Inflammatory macrophage treated with lipopolysaccharide for 1 hour (primary cell): Measurements from ENCODE around the gene CCBE1.

Experiments used
- DNase-seq, 2 donors: peaks; one replicate each; pipeline ENCODE4 v3.0.0-alpha.2; 2020 to 2022

The CCBE1 gene

GRCh38 chr18:59481436-59481835 is 215.8 kb downstream of the CCBE1 start:
- no peak for DNase-seq

- DNase-seq = no peak
Observed at GRCh38 chr18:59479776-59480175, 217.4 kb downstream of the CCBE1 start.

- DNase-seq = no peak
Observed at GRCh38 chr18:59478591-59478990, 218.6 kb downstream of the CCBE1 start.

GRCh38 chr18:59477849-59478248 is 219.4 kb downstream of the CCBE1 start:
- DNase-seq = no peak

- no peak for DNase-seq
Observed at GRCh38 chr18:59470561-59471121, 226.6 kb downstream of the CCBE1 start.

- no peak for DNase-seq
Observed at GRCh38 chr18:59469463-59470180, 227.6 kb downstream of the CCBE1 start.

- no peak for DNase-seq
Observed at GRCh38 chr18:59468821-59469220, 228.4 kb downstream of the CCBE1 start.

GRCh38 chr18:59467497-59467896 is 229.7 kb downstream of the CCBE1 start:
- no peak for DNase-seq

- DNase-seq = no peak
Observed at GRCh38 chr18:59466980-59467379, 230.2 kb downstream of the CCBE1 start.

- no peak for DNase-seq
Observed at GRCh38 chr18:59464486-59464885, 232.7 kb downstream of the CCBE1 start.

- no peak for DNase-seq
Observed at GRCh38 chr18:59461171-59461570, 236.1 kb downstream of the CCBE1 start.

GRCh38 chr18:59460072-59460420 is 237.2 kb downstream of the CCBE1 start:
- no peak for DNase-seq

- DNase-seq = peak in 1 of 2 donors; percentile 9
Observed at GRCh38 chr18:59459369-59460071, 237.7 kb downstream of the CCBE1 start.

- no peak for DNase-seq
Observed at GRCh38 chr18:59458575-59458974, 238.6 kb downstream of the CCBE1 start.

GRCh38 chr18:59456657-59457056 is 240.6 kb downstream of the CCBE1 start:
- no peak for DNase-seq

- no peak for DNase-seq
Observed at GRCh38 chr18:59455728-59456276, 241.4 kb downstream of the CCBE1 start.

- DNase-seq = no peak
Observed at GRCh38 chr18:59454909-59455727, 242.1 kb downstream of the CCBE1 start.

- DNase-seq = no peak
Observed at GRCh38 chr18:59453468-59453961, 243.7 kb downstream of the CCBE1 start.

GRCh38 chr18:59451963-59452362 is 245.3 kb downstream of the CCBE1 start:
- no peak for DNase-seq

GRCh38 chr18:59451073-59451472 is 246.2 kb downstream of the CCBE1 start:
- no peak for DNase-seq

GRCh38 chr18:59448546-59448945 is 248.7 kb downstream of the CCBE1 start:
- DNase-seq = no peak

GRCh38 chr18:59446012-59446411 is 251.2 kb downstream of the CCBE1 start:
- no peak for DNase-seq
